HG02884 (cell line): ENCODE measurements around the gene SYNGR1.
"Not testable (repeated sequence)": the region's sequence is repeated elsewhere in the genome, so short reads cannot be mapped to it uniquely, and the experiment has no call there.

Experiments used
- ATAC-seq: cut with Tn5 transposase; IDR thresholded peaks from one replicate; pipeline ENCODE4 v1.9.1; 2021; ENCODE audit warnings: mild to moderate bottlenecking, moderate library complexity; ENCODE audit not compliant: unreplicated experiment

The SYNGR1 gene

DNA sequence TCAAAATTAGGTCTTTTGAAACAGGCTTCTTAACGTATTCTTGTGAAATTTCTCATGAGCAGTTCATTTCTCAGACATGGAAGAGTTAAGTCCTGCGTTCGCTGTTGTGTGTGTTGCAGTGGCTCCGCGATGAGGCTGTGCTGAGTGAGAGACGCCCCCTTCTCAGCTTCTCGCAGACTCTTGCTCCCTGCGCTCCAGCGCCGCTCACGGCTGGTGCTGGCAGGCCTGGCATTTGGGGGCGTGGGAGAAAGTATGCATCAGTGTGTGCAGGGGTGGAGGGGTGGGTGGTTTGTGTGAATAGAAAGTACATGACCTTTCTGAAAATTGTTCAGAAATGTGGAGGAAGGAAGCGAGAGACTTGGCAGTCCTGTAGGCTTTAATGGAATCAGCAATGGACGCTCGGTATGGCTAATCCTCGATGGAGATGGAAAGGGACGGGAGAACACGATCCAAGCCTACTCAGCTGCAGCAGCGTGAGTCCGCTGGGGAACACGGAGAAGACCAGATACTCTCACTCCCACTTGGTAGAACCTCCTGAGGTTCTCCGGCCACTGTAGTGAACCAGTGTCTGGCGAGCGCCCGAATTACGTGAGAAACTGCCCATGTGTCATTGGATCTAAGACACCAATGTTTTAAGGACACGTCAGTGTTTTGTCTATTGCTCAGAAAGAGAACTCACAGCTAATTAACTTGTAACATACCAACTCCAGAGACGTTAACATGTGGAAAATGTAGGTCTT is 55.7 kb downstream of the SYNGR1 start:
- ATAC-seq, result no peak

DNA sequence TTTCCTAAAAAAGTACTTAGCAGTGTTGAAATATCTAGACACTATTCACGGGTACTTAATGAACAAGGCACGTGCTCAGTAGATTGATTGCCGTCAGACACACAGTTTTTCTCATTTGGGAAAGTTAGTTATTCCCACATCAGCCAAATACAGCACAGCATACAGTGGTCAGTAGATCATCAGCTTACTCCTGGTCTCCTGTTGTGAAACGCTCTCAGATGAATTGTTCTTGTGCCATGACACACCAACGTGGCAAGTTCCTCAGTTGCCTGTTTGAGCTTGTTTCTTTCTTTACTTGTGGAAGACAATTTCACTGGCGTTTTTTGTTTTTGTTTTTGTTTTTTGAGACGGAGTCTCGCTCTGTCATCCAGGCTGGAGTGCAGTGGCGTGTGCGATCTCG is 58.4 kb downstream of the SYNGR1 start:
- ATAC-seq, result no peak

DNA sequence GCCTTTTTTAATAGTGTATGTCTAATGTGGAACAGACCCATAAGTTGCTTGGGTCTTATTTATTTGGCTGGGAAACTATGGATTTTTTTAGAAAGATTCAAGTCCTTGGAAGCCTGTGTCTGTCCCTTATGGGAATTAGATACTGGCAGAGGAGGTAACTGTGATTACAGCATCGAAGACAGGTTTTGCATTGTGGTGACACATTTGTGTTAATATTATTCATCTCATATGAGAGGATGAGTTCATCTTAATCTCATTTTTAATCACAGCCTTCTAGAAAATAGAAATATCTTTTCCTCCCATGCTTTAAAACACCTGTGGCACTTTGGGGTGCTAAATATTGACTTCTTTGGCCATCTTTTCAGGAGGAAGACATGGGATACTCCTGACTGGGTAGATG is 59.0 kb downstream of the SYNGR1 start:
- ATAC-seq, result no peak

DNA sequence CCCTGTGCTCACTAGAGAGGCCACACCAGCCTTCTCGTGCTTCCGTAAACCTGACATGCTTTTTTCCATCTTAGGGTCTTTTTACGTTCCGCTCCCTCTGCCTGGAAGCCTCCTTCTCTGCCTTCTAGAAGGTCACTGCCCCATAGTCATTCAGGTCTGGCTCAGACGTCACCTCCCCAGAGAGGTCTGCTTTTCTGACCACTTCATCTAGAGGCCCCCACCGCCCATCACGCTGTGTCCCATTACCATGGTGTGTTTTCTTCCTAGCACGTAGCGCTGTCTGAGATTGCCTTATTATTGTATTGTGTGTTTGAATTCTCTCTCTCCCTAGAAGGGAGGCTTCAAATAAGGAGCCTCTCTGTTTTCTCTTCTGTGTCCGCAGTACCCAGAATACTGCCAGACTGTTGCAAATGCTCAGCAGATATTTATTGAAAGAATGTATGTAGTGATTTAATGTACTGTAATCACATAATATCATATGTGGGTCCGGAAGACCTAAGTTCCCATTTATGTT is 59.8 kb downstream of the SYNGR1 start:
- ATAC-seq, result no peak

DNA sequence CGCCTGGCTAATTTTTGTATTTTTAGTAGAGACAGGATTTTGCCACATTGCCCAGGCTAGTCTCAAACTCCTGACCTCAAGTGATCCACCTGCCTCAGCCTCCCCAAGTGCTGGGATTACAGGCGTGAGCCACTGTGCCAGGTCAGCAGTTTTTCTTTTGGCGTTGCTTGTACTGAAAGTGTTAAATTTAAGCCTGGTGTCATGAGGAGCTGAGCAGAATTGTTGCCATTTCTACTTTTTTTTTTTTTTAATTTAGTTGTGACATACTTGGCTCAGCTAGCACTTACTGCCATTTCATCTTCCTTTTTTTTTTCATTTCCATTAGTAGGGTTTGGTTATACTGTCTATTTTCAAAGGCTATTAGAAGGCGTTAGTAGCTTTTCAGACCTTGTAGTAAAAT is 60.5 kb downstream of the SYNGR1 start:
- ATAC-seq, result no peak

DNA sequence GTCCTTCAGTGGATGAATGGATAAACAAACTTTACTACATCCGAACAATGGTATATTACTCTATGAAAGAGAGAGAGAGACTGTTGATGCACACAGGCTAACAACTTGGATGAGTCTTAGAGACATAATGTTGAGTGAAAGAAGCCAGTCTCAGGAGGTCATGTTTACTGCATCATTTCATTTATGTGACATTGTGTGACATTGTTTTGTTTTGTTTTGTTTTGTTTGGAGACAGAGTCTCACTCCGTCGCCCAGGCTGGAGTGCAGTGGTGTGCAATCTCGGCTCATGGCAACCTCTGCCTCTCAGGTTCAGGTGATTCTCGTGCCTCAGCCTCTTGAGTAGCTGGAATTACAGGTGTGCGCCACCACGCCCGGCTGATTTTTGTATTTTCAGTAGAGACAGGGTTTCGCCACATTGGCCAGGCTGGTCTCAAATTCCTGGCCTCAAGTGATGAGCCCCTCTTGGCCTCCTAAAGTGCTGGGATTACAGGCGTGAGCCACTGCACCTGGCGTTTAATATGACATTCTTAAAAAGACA is 62.1 kb downstream of the SYNGR1 start:
- not testable (repeated sequence) for ATAC-seq

DNA sequence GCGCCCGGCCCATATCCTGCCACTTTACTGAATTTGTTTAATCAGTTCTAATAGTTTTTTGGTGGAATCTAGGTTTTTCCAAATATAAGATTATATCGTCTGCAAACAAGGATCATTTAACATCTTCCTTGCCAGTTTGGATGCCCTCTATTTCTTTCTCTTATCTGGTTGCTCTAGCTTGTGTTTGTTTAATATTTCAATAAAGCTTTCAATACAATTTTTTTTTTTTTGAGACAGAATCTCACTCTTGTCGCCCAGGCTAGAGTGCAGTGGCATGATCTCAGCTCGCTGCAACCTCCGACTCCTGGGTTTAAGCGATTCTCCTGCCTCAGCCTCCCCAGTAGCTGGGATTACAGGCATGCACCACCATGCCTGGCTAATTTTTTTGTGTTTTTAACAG is 63.4 kb downstream of the SYNGR1 start:
- not testable (repeated sequence) for ATAC-seq

DNA sequence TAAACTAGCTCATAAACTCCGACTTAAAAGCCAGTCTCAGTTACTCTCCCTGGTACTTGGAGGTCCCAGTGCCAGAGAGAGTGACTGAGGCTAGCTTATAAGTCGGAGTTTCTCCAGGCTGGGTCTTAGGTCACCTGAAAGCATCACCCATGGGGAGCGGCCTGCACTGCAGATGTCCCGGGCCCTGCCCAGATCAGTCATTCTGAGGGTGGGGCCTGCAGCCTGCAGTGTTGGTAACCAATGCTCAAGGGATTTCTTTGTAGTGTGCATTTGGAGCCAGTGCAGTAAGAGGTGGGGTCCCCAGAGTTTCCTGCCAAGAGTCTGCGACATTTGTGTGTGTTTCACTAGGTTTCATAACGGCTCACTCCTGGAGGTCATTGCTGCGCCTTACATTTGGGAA is 64.6 kb downstream of the SYNGR1 start:
- ATAC-seq, result no peak

DNA sequence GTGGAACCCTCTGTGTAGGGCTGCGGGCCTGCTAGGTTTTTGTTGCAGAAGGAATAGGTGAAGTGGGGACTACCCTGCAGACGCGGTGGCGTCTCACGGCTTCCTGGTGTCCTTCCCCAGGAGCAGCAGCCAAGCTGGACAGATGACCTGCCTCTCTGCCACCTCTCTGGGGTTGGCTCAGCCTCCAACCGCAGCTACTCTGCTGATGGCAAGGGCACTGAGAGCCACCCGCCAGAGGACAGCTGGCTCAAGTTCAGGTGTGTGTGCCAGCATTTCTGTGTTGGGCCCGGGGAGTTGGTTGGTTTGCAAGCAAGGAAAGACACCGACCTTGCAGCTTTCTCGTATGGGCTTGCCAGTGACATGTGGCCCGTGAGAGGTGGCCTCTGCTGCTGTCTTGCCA is 65.1 kb downstream of the SYNGR1 start:
- no peak for ATAC-seq

DNA sequence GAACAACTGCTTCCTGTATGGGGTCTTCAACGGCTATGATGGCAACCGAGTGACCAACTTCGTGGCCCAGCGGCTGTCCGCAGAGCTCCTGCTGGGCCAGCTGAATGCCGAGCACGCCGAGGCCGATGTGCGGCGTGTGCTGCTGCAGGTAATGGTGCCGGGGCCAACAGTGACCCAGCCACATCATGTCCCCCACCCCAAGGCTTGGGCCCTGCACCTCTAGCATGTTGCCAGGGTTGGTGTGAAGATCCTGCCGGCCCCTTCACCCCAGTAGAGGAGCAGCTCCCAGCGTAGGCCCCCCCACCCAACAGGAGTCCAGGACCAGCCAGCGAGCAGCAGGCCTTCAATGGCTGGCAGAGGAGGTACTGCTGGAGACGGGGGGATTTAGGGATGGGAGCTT is 65.7 kb downstream of the SYNGR1 start:
- no peak for ATAC-seq

DNA sequence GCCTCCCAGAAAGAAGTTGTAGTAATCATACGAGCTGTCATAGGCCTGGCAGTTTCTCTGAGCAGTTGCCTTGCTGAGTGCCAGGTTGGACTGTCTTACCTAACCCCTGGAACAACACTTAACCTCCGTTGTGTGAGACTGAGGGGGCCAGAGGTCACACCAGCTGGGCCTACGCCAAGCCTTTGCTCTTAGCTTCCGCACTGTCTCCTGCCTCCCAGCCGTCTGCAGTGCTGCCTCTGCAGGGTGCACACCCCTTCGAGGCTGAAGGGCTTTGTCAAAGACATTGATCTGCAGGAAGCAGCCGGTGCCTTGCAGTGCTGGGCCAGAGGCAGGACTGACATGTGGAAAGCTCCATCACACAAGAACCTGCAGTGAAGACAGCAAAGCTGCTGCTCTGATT is 66.5 kb downstream of the SYNGR1 start:
- no peak for ATAC-seq

DNA sequence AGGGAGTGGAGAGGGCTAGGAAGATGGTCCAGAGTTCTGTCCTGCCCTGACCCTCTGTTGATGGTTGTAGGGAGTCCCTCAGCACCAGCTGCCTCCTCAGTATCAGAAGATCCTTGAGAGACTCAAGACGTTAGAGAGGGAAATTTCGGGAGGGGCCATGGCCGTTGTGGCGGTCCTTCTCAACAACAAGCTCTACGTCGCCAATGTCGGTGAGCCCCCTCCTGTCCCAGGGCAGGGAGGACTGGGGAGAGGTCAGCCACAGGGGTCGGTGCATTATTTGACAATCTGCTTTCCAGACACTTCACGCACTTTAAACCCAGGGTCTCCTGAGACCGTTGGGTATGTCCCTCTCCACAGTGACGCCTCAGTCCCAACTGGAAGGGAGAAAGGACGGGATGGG is 67.8 kb downstream of the SYNGR1 start:
- ATAC-seq, result no peak

DNA sequence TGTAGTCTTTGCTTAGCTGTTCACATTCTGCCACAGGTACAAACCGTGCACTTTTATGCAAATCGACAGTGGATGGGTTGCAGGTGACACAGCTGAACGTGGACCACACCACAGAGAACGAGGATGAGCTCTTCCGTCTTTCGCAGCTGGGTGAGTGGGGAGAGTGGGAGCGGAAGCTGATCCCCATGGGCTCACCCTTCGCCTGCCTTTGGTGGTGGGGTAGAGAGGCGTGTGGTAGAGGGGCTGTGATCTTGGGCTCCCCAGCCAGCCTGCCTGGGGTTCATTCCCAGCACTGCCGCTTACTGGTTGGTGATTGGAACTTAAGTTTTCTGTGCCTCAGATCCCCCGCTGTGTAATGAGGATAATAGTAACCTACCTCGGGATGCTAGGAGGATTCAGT is 68.9 kb downstream of the SYNGR1 start:
- no peak for ATAC-seq

DNA sequence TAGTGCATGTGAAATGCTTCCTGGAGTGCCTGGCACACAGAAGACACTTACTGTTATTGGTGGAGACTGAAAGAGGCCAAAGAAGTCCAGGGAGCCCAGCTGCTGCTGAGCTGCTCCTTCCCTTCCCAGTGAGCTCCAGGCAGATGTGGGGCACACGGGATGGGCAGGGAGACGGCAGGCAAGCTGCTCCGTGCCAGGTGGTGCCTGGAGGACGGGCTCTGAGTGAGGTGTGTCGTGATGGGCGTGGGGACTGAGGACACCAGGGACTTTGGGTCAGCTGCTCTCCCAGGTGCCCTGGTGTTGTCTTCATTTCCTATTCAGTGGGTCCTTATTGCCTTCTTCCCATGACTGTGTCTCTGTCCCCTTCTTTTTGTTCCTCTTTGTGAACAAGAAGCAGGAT is 69.3 kb downstream of the SYNGR1 start:
- ATAC-seq, result no peak

DNA sequence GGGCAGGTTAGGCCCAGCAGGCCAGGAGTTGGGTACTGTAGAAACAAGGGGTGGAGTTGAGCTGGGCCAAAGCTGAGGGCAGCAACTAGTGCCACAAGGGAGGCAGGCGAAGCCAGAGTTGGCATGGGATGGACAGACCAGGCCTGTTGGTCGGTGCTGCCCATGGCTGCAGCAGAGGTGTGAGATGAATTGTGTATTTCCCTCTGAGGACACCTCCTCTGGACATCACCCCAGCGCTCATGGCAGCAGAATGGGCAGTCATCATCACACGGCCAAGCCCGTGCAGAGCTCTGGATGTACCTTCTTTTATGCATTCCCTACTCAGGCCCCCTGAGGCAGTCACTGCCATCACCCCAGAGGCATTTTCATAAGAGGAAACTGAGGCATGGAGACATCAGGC is 70.1 kb downstream of the SYNGR1 start:
- ATAC-seq, result no peak

DNA sequence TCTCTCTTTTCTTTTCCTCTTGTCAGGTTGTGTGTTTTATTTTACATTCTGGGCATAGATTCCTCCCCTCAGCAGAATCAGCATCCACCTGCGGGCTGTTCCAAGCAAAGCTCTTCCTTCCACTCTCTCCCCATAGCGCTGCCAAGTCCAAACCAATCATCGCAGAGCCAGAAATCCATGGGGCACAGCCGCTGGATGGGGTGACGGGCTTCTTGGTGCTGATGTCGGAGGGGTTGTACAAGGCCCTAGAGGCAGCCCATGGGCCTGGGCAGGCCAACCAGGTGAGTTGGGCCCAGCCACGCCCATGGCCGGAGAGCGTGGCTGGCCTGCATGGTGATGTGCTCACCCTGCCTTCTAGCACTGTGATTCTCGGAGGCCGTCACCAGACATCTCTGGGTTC is 71.9 kb downstream of the SYNGR1 start:
- no peak for ATAC-seq

DNA sequence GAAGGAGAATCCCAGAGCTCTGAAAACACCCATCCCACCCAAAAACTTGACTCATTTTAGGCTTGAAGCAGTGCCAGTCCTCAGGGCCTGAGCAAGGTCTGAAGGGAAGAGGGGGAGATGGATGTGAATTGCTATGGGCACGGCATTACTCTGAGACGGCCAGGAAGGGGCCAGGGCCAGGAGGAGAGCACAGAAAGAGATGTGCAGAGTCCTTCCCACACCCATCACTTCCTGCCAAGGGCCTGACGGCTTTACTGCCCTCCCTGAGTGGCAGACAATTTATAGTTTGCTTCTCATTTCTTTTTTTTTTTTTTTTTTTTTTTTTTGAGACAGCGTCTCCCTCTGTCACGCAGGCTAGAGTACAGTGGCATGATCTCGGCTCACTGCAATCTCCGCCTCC is 72.3 kb downstream of the SYNGR1 start:
- no peak for ATAC-seq

DNA sequence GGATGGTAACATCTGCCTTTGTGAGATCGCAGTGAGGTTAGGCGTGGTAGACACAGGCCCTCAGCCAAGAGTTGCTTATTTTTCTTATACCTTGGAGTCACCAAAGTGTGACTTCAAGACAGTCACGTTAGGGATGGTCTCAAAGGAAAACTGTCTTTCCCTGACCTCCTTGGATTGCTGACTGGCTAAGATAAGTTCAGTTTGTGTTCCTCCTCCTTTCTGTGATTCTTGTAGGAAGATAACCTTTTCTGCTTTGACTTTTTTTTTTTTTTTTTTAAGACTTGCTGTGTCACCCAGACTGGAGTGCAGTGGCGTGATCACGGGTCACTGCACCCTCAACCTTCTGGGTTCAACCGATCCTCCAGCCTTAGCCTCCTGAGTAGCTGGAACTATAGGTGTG is 72.9 kb downstream of the SYNGR1 start:
- ATAC-seq, result no peak

DNA sequence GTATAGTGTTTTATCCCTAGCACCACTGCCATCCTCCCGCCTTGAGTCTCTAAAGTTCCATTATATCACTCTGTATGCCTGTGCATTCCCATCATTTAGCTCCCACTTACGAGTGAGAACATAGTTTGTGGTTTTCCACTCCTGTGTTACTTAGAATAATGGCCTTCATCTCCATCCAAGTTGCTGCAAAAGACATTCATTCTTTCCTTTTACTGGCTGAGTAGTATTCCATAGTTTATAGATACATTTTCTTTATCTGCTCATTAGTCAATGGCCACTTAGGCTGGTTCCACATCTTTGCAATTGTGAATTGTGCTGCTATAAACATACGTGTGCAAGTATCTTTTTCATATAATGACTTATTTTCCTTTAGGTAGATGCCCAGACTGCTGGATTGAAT is 74.2 kb downstream of the SYNGR1 start:
- ATAC-seq, result no peak

DNA sequence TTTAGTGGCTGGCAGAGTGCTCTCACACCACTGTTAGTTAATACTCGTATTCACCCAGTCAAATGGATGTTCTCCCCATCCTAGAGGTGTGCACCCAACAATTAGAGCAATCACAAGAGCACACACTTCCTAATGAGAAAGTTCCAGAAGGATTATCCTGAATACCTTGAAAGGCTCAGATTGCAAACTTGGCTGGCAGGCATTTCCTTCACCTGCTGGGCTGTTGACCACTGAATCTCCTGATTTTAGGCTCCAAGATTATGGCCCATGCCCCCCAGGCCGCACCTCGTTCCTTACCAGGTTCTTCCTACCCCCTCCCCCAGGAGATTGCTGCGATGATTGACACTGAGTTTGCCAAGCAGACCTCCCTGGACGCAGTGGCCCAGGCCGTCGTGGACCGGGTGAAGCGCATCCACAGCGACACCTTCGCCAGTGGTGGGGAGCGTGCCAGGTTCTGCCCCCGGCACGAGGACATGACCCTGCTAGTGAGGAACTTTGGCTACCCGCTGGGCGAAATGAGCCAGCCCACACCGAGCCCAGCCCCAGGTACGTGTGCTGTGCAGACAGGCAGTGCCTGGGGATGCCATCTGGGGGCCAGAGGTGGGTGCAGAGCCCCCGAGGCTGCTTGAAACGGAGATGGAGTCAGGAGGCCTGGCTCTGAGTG is 76.7 kb downstream of the SYNGR1 start:
- no peak for ATAC-seq

DNA sequence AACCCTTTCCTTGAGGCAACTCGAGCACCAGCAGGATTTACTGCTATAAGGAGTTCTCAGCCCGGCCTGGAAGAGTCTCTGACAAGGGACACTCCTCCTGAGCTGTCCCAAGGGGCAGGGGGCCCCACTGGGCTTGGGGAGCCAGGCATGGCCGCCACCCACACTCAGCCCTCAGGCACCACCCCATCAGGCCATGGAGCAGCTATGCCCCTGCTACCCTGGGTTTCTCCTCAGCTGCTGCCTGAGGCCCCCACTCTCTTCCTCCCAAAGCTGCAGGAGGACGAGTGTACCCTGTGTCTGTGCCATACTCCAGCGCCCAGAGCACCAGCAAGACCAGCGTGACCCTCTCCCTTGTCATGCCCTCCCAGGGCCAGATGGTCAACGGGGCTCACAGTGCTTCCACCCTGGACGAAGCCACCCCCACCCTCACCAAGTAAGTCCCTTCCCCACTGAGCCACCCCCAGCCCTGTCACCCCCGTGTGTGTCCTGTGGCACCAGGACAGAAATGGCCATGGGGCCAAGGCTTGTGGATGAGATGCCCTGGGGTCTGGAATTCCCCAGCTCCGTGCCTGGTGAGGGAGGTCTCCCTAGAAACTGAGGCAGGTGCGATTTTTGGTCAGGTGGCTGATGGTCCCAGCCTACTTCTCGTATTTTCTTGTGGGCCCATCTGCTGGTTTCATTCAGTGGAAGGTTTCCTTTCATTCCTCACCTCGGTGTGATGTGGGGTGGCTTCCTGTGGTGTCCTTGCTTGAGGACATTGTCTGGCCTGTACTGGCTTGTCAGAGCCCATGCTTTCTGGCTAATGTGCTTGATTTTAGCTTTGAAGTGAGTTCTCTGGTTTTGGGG is 78.2 kb downstream of the SYNGR1 start:
- ATAC-seq, result no peak
